Activated CD4-positive, CD25-positive, alpha-beta regulatory T cell (primary cell): ENCODE measurements around the gene GJB5.

Source experiments
- DNase-seq, 4 experiments: peaks; one replicate each; lab custom pipeline; 2025; lab: John Stamatoyannopoulos, UW

Gene GJB5

DNA sequence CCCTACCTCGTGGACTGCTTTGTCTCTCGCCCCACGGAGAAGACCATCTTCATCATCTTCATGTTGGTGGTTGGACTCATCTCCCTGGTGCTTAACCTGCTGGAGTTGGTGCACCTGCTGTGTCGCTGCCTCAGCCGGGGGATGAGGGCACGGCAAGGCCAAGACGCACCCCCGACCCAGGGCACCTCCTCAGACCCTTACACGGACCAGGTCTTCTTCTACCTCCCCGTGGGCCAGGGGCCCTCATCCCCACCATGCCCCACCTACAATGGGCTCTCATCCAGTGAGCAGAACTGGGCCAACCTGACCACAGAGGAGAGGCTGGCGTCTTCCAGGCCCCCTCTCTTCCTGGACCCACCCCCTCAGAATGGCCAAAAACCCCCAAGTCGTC is 39.9 kb downstream of the GJB5 start:
- no peak for DNase-seq

DNA sequence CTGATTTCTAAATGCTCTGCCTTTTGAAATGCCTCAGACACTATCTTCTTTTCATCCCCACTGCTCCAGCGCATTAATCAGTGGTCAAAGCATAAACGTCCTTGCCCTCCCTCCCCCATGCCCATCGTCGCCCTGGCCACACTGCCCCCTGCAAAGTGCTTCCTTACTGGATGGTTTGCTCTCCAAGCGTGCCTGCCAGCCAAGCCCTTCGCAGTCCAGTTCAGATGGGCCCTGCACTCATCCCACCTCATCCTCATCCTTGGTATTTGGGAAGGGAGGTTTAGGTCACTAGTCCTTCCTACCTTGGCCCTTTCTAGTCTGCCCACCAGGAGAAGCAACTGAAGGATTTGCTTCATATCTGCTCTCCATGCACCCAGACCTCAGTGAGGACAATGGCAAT is 41.1 kb downstream of the GJB5 start:
- no peak for DNase-seq

DNA sequence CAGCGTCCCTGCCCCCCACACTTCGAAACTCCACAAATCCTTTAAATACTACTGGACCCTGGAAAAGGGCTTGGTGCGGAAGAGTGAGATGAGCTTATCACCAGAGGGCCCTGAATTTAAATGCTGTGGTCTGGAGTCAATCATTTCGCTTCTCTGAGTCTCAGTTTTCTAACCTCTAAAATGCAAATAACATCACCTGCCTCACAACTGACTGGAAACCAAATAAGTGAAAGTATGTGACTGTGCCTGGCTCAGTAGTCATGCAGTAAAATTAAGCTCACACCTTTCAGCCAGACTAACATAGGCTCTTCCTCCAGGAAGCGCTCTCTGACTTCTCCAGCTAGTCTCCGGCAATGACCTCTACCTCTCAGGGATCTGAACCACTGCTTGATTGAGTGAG is 42.1 kb downstream of the GJB5 start:
- DNase-seq = no peak

DNA sequence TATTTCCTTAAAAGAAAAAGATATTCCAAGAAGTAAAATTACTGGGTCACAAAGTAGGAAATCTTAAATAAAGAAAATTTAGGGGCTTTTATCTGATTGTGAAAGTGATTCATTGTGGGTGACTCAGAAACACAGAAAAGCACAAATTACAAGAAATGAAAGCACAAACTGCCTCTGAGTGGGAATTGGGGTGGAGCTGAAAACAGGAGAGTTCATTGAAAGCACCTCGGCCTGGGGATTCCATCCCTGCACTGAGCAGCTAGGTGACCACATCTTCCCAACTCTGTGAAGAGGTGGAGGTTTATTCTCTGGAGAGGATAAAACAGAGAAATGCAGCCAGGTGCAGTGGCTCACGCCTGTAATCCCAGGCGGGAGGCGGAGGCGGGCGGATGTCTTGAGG is 45.4 kb downstream of the GJB5 start:
- DNase-seq = no peak

DNA sequence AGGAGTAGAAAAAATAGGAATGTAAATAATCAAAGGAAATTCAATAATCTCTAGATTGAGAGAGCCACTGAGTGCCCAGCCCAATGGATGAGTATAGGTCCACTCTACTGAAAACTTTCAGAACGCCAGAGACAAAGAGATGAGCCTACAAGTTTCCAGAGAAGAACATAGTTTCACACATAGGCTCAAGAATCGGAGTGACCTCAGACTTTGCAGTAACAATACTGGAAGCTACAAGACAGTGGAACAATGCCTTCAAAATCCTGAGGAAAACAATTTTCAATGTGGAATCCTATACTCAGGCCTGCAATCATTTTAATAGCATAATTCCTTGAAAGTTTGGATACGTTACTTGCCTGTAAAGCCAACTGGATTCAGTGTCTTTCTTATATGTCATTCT is 48.9 kb downstream of the GJB5 start:
- no peak for DNase-seq

DNA sequence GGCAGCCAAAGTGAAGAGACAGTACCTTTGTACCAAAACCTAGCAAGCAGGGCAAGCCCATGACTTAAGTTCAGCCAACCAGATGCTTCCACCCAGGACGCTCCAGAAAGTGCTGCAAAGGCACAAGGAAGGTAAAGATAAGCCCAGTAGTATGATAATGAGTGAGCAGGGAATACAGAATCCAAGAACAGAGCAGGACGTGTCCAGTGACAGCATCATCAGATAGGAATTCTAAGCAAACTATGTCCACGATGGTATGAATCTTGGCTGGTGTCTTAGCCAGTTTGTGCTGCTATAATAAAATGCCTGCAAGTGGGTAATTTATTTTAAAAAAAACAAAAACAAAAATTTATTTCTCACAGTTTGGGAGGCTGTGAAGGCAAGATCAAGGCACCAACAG is 51.5 kb downstream of the GJB5 start:
- DNase-seq = no peak
